HG03457 (cell line): ENCODE measurements around the gene API5.
A peak's percentile ranks its signal among the peaks of the same experiment; 100 is the strongest.

Source experiments
- ATAC-seq: cut with Tn5 transposase; IDR thresholded peaks from one replicate; pipeline ENCODE4 v1.9.1; 2021; ENCODE audit warnings: moderate number of reproducible peaks; ENCODE audit not compliant: unreplicated experiment

Gene API5

GRCh38 chr11:43358801-43359421 is 47.1 kb downstream of the API5 start, which contains the start of gene TTC17:
Gene TTC17 (plus strand): TSS chr11:43358920. CDS start chr11:43358955, 35 bp downstream.
- peak; percentile 90 for ATAC-seq

GRCh38 chr11:43359422-43359818 is 47.6 kb downstream of the API5 start:
- ATAC-seq = peak; percentile 40

GRCh38 chr11:43360361-43361032 is 48.7 kb downstream of the API5 start:
- no peak for ATAC-seq

GRCh38 chr11:43366677-43367076 is 54.9 kb downstream of the API5 start:
- no peak for ATAC-seq

- no peak for ATAC-seq
Observed at GRCh38 chr11:43367382-43368178, 55.8 kb downstream of the API5 start.

- no peak for ATAC-seq
Observed at GRCh38 chr11:43376065-43376464, 64.3 kb downstream of the API5 start.

GRCh38 chr11:43376594-43376993 is 64.8 kb downstream of the API5 start:
- ATAC-seq = no peak

GRCh38 chr11:43377389-43377788 is 65.6 kb downstream of the API5 start:
- ATAC-seq = no peak

GRCh38 chr11:43378897-43379296 is 67.1 kb downstream of the API5 start:
- no peak for ATAC-seq

GRCh38 chr11:43381802-43382201 is 70.0 kb downstream of the API5 start:
- no peak for ATAC-seq

- no peak for ATAC-seq
Observed at GRCh38 chr11:43382614-43383013, 70.8 kb downstream of the API5 start.

- ATAC-seq = no peak
Observed at GRCh38 chr11:43384393-43384792, 72.6 kb downstream of the API5 start.

GRCh38 chr11:43392713-43393112 is 80.9 kb downstream of the API5 start:
- no peak for ATAC-seq

- no peak for ATAC-seq
Observed at GRCh38 chr11:43393765-43394355, 82.1 kb downstream of the API5 start.
